B cell (primary cell): ENCODE results near the gene PLP1.

Experiments
- CTCF ChIP-seq: fragments of 200-600 bp; IDR thresholded peaks from one replicate; pipeline ENCODE4 v1.8.0; 2022; ENCODE audit warnings: antibody characterized with exemption, mild to moderate bottlenecking
- EZH2 ChIP-seq: IDR thresholded peaks from 2 replicates; pipeline ENCODE4 v1.6.1; 2012; ENCODE audit warnings: borderline replicate concordance, low read depth, mild to moderate bottlenecking, moderate library complexity, low read length; ENCODE audit not compliant: insufficient read depth, poor library complexity, severe bottlenecking

- TF ChIP-seq CTCF (no peak), EZH2 (no peak)
Measured at GRCh38 chrX:103800318-103800717, 23.7 kb downstream of the PLP1 start.
